Activated T-helper 1 cell treated with anti-CD3 and anti-CD28 coated beads, Interleukin-12 subunit alpha, Interleukin-12 subunit beta, Interleukin-2, Interleukin-4 antibody, amounts not matched to agents 30 ng/mL and 10 ng/mL and 1 ng/mL, durations not matched to agents 14 hours and 24 hours and 36 hours (primary cell): Measurements from ENCODE around the gene SLC45A2. TPM values are rescaled to one million over a fixed set of nuclear protein-coding genes. Genes with fewer than 3 reads are reported as not detected.
"Not testable (repeated sequence)": the region's sequence is repeated elsewhere in the genome, so short reads cannot be mapped to it uniquely, and the experiment has no call there.

ENCODE experiments used
- DNase-seq: peaks from one replicate; pipeline ENCODE4 v3.0.0; 2021; ENCODE audit warnings: low spot score
- H3K27ac Mint-ChIP-seq: one replicate; pipeline ENCODE4 v1.8.0; 2021; ENCODE audit warnings: mild to moderate bottlenecking, mixed read lengths
- H3K27me3 Mint-ChIP-seq: one replicate; pipeline ENCODE4 v1.8.0; 2022; ENCODE audit warnings: mild to moderate bottlenecking, moderate library complexity, mixed read lengths; ENCODE audit not compliant: insufficient read depth
- H3K36me3 Mint-ChIP-seq: one replicate; pipeline ENCODE4 v1.8.0; 2021; ENCODE audit warnings: low read depth, mixed read lengths
- H3K4me1 Mint-ChIP-seq: one replicate; pipeline ENCODE4 v1.8.0; 2021; ENCODE audit warnings: low read depth, mixed read lengths
- H3K4me3 Mint-ChIP-seq: one replicate; pipeline ENCODE4 v1.8.0; 2021; ENCODE audit warnings: mild to moderate bottlenecking, moderate library complexity, mixed read lengths
- H3K9me3 Mint-ChIP-seq: one replicate; pipeline ENCODE4 v1.8.0; 2021; ENCODE audit warnings: mixed read lengths
- intact Hi-C: fragments of 100-400 bp; cut with micrococcal nuclease; formaldehyde crosslinking; loops from one replicate; pipeline ENCODE4 v1.15.1; 2024
- total RNA-seq: library from RNA; stranded (reverse); gene quantifications from 2 replicates; pipeline ENCODE4 v1.2.3, GENCODE V29; 2022

Gene SLC45A2
- total RNA-seq, 1 donor from 2014 or later: 0.18 TPM

DNA sequence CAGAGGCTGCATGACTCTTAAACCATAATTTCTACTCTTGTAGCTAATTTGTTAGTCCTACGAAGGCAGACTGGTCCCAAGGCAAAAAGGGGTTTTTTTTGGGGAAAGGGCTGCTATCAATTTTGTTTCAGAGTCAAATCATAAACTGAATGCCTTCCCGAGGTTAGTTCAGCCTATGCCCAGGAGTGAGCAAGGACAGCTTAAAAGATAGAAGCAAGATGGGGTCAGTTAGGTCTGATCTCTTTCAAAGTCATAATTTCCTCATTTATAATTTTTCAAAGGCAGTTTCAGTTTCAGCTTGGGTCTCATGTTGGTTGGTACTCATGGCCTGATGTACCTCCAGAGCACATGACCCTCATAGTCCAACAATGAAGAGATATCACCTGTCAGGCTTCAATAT, 56.2 kb downstream of the SLC45A2 start:
- Mint-ChIP-seq H3K4me3 (no peak overlapping the region), H3K9me3 (no peaks in the 10 kb centered on the region), H3K4me1 (no peaks in the 10 kb centered on the region), H3K27me3 (peaks cover 4% of the 10 kb centered on the region), H3K36me3 (no peaks in the 10 kb centered on the region), H3K27ac (no peak overlapping the region)
- intact Hi-C loops: no loop called here
- no peak for DNase-seq

GRCh38 chr5:33927685-33928084, 56.8 kb downstream of the SLC45A2 start:
- no peak overlapping the region for H3K4me3 Mint-ChIP-seq
- no peaks in the 10 kb centered on the region for H3K4me1 Mint-ChIP-seq
- no peaks in the 10 kb centered on the region for H3K27me3 Mint-ChIP-seq
- DNase-seq: no peak
- H3K27ac Mint-ChIP-seq: no peak overlapping the region
- no peaks in the 10 kb centered on the region for H3K9me3 Mint-ChIP-seq
- H3K36me3 Mint-ChIP-seq: no peaks in the 10 kb centered on the region
- intact Hi-C loops: no loop called here

DNA sequence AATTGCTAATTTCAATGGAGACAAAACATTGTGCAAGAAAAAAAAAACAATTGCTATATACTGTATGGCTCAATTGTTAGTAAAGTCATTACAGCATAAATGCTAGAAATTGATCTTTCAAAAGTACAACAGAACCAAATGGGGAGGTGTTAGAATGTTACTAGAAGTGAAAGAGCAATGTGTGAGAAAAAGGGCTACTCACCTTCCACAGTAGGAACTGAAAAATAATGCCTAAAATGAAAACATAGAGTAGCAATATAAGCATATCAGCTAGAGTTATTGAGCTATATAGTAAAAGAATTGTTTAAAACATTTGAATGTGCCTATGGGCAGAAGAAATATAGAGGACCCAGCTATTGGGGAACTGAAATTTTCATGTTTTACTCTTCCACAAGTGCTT, 59.2 kb downstream of the SLC45A2 start:
- Mint-ChIP-seq H3K4me3 (no peak overlapping the region), H3K27me3 (peaks cover 7% of the 10 kb centered on the region), H3K4me1 (no peaks in the 10 kb centered on the region), H3K9me3 (no peaks in the 10 kb centered on the region), H3K36me3 (no peaks in the 10 kb centered on the region), H3K27ac (no peak overlapping the region)
- intact Hi-C loops: no loop called here
- no peak for DNase-seq

- Mint-ChIP-seq H3K27me3 (peaks cover 7% of the 10 kb centered on the region), H3K27ac (no peak overlapping the region), H3K9me3 (peaks cover 11% of the 10 kb centered on the region), H3K4me1 (no peaks in the 10 kb centered on the region), H3K36me3 (no peaks in the 10 kb centered on the region), H3K4me3 (no peak overlapping the region)
- DNase-seq: no peak
- intact Hi-C loops: no loop called here
These were observed 63.5 kb downstream of the SLC45A2 start for GRCh38 chr5:33921002-33921401.

DNA sequence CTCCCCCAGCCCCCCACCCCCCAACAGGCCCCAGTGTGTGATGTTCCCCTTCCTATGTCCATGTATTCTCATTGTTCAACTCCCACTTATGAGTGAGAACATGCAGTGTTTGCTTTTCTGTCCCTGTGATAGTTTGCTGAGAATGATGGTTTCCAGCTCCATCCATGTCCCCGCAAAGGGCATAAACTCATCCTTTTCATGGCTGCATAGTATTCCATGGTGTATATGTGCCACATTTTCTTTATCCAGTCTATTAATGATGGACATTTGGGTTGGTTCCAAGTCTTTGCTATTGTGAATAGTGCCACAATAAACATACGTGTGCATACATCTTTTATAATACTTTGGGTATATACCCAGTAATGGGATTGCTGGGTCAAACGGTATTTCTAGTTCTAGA, 69.6 kb downstream of the SLC45A2 start:
- H3K36me3 Mint-ChIP-seq, DNase-seq, intact Hi-C loops, H3K27me3 Mint-ChIP-seq, H3K27ac Mint-ChIP-seq, H3K4me3 Mint-ChIP-seq, H3K4me1 Mint-ChIP-seq: not testable (repeated sequence)
- peaks cover 11% of the 10 kb centered on the region for H3K9me3 Mint-ChIP-seq

DNA sequence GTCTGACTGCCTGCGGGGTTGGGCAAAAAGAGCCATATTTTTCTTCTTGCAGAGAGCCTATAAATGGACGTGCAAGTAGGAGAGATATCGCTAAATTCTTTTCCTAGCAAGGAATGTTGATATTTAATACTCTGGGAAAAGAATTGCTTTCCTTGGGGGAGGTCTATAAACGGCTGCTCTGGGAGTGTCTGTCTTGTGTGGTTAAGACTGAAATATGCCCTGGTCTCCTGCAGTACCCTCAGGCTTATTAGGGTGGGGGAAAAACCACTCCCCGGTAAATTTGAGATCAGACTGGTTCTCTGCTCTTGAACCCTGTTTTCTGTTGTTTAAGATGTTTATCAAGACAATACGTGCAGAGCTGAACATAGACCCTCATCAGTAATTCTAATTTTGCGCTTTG, 78.2 kb downstream of the SLC45A2 start:
- intact Hi-C loops, H3K4me1 Mint-ChIP-seq, DNase-seq, H3K27ac Mint-ChIP-seq, H3K4me3 Mint-ChIP-seq, H3K36me3 Mint-ChIP-seq, H3K27me3 Mint-ChIP-seq: not testable (repeated sequence)
- H3K9me3 Mint-ChIP-seq: peaks cover 26% of the 10 kb centered on the region

DNA sequence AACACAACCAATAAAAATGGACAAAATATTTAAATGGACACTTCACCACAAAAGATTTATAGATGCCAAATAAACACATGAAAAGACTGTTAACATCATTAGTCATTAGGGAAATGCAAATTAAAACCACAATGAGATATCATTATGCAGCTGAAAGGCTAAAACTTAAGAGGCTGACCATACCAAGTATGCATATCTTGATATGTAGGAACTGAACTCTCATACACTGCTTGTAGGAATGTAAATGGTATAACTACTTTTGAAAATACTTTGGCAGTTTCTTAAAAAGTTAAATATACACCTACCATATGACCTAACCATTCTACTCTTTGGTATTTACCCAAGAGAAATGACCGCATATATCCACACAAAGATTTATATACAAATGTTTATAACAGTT, 79.1 kb downstream of the SLC45A2 start:
- H3K27me3 Mint-ChIP-seq: no peaks in the 10 kb centered on the region
- peaks cover 26% of the 10 kb centered on the region for H3K9me3 Mint-ChIP-seq

GRCh38 chr5:33903118-33903517, 81.4 kb downstream of the SLC45A2 start:
- Mint-ChIP-seq H3K36me3 (peaks cover 2% of the 10 kb centered on the region), H3K9me3 (peaks cover 26% of the 10 kb centered on the region), H3K4me3 (no peak overlapping the region), H3K4me1 (no peaks in the 10 kb centered on the region), H3K27ac (no peak overlapping the region), H3K27me3 (peaks cover 3% of the 10 kb centered on the region)
- DNase-seq: no peak
- intact Hi-C loops: no loop called here

More for the DNA sequence above, 79.1 kb downstream of the SLC45A2 start:
- intact Hi-C loops: no loop called here
- no peak overlapping the region for H3K4me3 Mint-ChIP-seq
- H3K27ac Mint-ChIP-seq: no peak overlapping the region
- no peaks in the 10 kb centered on the region for H3K4me1 Mint-ChIP-seq
- H3K36me3 Mint-ChIP-seq: peaks cover 2% of the 10 kb centered on the region
- no peak for DNase-seq

DNA sequence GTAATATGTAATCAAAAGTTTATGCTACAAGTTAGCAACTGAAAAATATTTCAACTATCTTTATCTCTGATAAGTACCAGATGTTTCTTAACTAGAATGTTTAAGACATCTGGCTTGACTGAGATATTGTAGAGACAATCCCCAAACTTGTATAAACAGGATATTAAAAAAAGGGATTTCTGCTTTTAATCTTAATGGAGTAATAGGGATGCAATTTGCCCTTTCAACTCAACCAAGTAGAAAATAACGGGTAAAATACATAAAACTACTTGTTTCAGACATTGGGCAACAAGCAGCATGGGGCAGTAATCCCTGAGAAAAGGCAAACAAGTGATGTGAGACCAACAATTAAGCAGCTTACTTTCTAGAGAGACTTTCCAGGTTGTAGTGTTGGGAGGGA, 83.3 kb downstream of the SLC45A2 start:
- DNase-seq: no peak
- Mint-ChIP-seq H3K9me3 (peaks cover 11% of the 10 kb centered on the region), H3K4me1 (no peaks in the 10 kb centered on the region), H3K27ac (no peak overlapping the region), H3K36me3 (no peaks in the 10 kb centered on the region), H3K4me3 (no peak overlapping the region), H3K27me3 (peaks cover 7% of the 10 kb centered on the region)
- intact Hi-C loops: no loop called here

Other genes starting within 250 kb of the SLC45A2 start
- gene ADAMTS12, start 92.7 kb downstream of the SLC45A2 start, total RNA-seq: not detected in 2 replicates
- gene RXFP3, start 48.3 kb downstream of the SLC45A2 start, total RNA-seq: not detected in 2 replicates
- 6.8 and 7.1 TPM in 2 replicates for gene AMACR, start 23.4 kb upstream of the SLC45A2 start, total RNA-seq
- 1.2 and 1.8 TPM in 2 replicates for gene C1QTNF3, start 58.5 kb upstream of the SLC45A2 start, total RNA-seq